H1 (cell line): ENCODE measurements around the gene STX5. TPM values are rescaled to one million over a fixed set of nuclear protein-coding genes. Genes with fewer than 3 reads are reported as not detected.

Experiments used
- ASH2L ChIP-seq: fragments of 200-600, 300-600 bp; sonication (generic); IDR thresholded peaks from one replicate; pipeline ENCODE4 v1.7.1; 2017; ENCODE audit warnings: low read length
- CBX5 ChIP-seq: fragments of 300-800, 300-1000 bp; sonication (generic); IDR thresholded peaks from 2 replicates; pipeline ENCODE4 v1.7.1; 2016; ENCODE audit warnings: antibody characterized with exemption, low read length, low read depth
- CHD1 ChIP-seq: IDR thresholded peaks from 2 replicates; pipeline ENCODE4 v1.6.1; 2012; ENCODE audit warnings: low read depth, low read length, improper control_type of control experiment
- EGR1 ChIP-seq: IDR thresholded peaks from 2 replicates; pipeline ENCODE4 v1.6.1; 2011; ENCODE audit warnings: low read depth, low read length, borderline replicate concordance
- EZH2 ChIP-seq: fragments of 200-600 bp; sonication (generic); IDR thresholded peaks from 2 replicates; pipeline ENCODE4 v1.7.1; 2012; ENCODE audit warnings: low read depth, mild to moderate bottlenecking, moderate library complexity, low read length, inconsistent platforms; ENCODE audit not compliant: severe bottlenecking
- GABPA ChIP-seq: IDR thresholded peaks from 2 replicates; pipeline ENCODE4 v1.6.1; 2011; ENCODE audit warnings: mild to moderate bottlenecking, low read length, moderate library complexity, borderline replicate concordance; ENCODE audit not compliant: insufficient read depth
- GTF2F1 ChIP-seq: IDR thresholded peaks from 2 replicates; pipeline ENCODE4 v1.6.1; 2012; ENCODE audit warnings: low read depth, low read length, improper control_type of control experiment, borderline replicate concordance
- HDAC2 ChIP-seq, 2 experiments: fragments of 300-600 bp in 1 of 2; sonication (generic) in 1 of 2; IDR thresholded peaks; 2 replicates each; pipeline ENCODE4 v1.6.1; 2011 to 2012; ENCODE audit warnings: low read depth in 2 of 2, low read length in 2 of 2, mild to moderate bottlenecking in 2 of 2, moderate library complexity in 2 of 2, borderline replicate concordance in 1 of 2, inconsistent platforms in 1 of 2
- JUND ChIP-seq: IDR thresholded peaks from 2 replicates; pipeline ENCODE4 v1.6.1; 2011; ENCODE audit warnings: mild to moderate bottlenecking, improper control_type of control experiment, low read length
- KDM5A ChIP-seq: fragments of 200-600 bp; IDR thresholded peaks from 2 replicates; pipeline ENCODE4 v1.7.1; 2012; ENCODE audit warnings: mild to moderate bottlenecking, low read length, inconsistent platforms, mixed read lengths
- MAFK ChIP-seq: IDR thresholded peaks from 2 replicates; pipeline ENCODE4 v1.6.1; 2012; ENCODE audit warnings: low read depth, mild to moderate bottlenecking, improper control_type of control experiment, low read length
- NANOG ChIP-seq: IDR thresholded peaks from 2 replicates; pipeline ENCODE4 v1.6.1; 2011; ENCODE audit warnings: low read length, low read depth, mild to moderate bottlenecking, inconsistent platforms; ENCODE audit not compliant: insufficient read depth, poor library complexity, severe bottlenecking
- POLR2A ChIP-seq, 2 experiments: IDR thresholded peaks; 1 replicate in 1 of 2; 2 replicates in 1 of 2; pipeline ENCODE4 v1.6.1; 2011; ENCODE audit warnings: low read depth in 2 of 2, low read length in 2 of 2, mild to moderate bottlenecking in 2 of 2; ENCODE audit errors: control extremely low read depth in 1 of 2
- POLR2AphosphoS5 ChIP-seq: IDR thresholded peaks from 2 replicates; pipeline ENCODE4 v1.6.1; 2011; ENCODE audit warnings: low read depth, low read length
- RBBP5 ChIP-seq: IDR thresholded peaks from 2 replicates; pipeline ENCODE4 v1.7.1; 2012; ENCODE audit warnings: low read depth, mild to moderate bottlenecking, inconsistent platforms, low read length, moderate library complexity, borderline replicate concordance
- SIN3A ChIP-seq, 2 experiments: IDR thresholded peaks in 1 of 2; conservative IDR thresholded peaks in 1 of 2; 2 replicates each; pipeline ENCODE4 v1.6.1; 2011 to 2012; ENCODE audit warnings: low read length in 2 of 2, improper control_type of control experiment in 1 of 2, low read depth in 1 of 2, mild to moderate bottlenecking in 1 of 2
- SP1 ChIP-seq: IDR thresholded peaks from 2 replicates; pipeline ENCODE4 v1.6.1; 2011; ENCODE audit warnings: low read depth, low read length
- SP4 ChIP-seq: IDR thresholded peaks from 2 replicates; pipeline ENCODE4 v1.6.1; 2012; ENCODE audit warnings: low read length, inconsistent platforms
- SRF ChIP-seq: IDR thresholded peaks from 2 replicates; pipeline ENCODE4 v1.6.1; 2011; ENCODE audit warnings: mild to moderate bottlenecking, low read depth, low read length, moderate library complexity
- SUZ12 ChIP-seq: fragments of 200-600 bp; sonication (generic); IDR thresholded peaks from 2 replicates; pipeline ENCODE4 v1.6.1; 2012; ENCODE audit warnings: mild to moderate bottlenecking, inconsistent platforms, low read length, moderate library complexity, mixed read lengths
- TAF1 ChIP-seq: IDR thresholded peaks from 2 replicates; pipeline ENCODE4 v1.6.1; 2011; ENCODE audit warnings: mild to moderate bottlenecking, low read depth, low read length
- TAF7 ChIP-seq: optimal IDR thresholded peaks from 2 replicates; pipeline ENCODE3; 2011; ENCODE audit warnings: low read depth, mild to moderate bottlenecking, inconsistent platforms, low read length, moderate library complexity, borderline replicate concordance
- USF2 ChIP-seq: IDR thresholded peaks from 2 replicates; pipeline ENCODE4 v1.6.1; 2011; ENCODE audit warnings: low read length, improper control_type of control experiment
- polyA plus RNA-seq, 7 experiments: library from polyadenylated mRNA; depleted of rRNA in 3 of 7; stranded (reverse) in 5 of 7; unstranded in 2 of 7; fragments of >200 nt in 5 of 7; fragments of 200-250 nt in 2 of 7; gene quantifications; 1 replicate in 5 of 7; 2 replicates in 1 of 7; 4 replicates in 1 of 7; pipeline versions ENCODE4 v1.2.1 to v1.2.3, GENCODE V29; 2011 to 2013; ENCODE audit warnings: missing spikeins in 2 of 7, mixed read lengths in 2 of 7
- total RNA-seq: library from RNA; stranded (reverse); fragmentation: NEBNext Ultra II Directional; extraction: Animal tissue kit (Norgen Biotek cat#: 25700); gene quantifications from 2 replicates; pipeline ENCODE4 v1.2.1, GENCODE V29; 2021

STX5 gene
- total and polyA plus RNA-seq, 2 of the 8 experiments (the other 6 are each of a cell fraction or from before 2014, with no cell fraction given): 24.2 to 28.5 TPM

GRCh38 chr11:62841361-62842170 is 9.7 kb upstream of the STX5 start (continued):
- TF ChIP-seq CBX5 (no peak), ASH2L (no peak), CHD1 (no peak), RBBP5 (no peak), JUND (peak; percentile 82), SUZ12 (peak; percentile 22; the same call in 1 of the 2 replicates), KDM5A (no peak), SP4 (peak; percentile 97; the same call in 1 of the 2 replicates), GABPA (0 out of 2 replicates have a peak, but pooled peaks have one; percentile 7), MAFK (no peak), SP1 (peak; percentile 94), POLR2AphosphoS5 (peak; percentile 100), TAF7 (peak; percentile 100), GTF2F1 (peak; percentile 100), SIN3A (conservative IDR thresholded peaks at IDR 0.05 in 1 of 2, IDR thresholded peaks at IDR 0.05 in 1 of 2; ENCODE audit: low read depth in 1 of 2, low read length in 2 of 2) (peak; percentile 67 to 94; a peak in 2 of 4 replicates), USF2 (no peak), TAF1 (no peak; the same call in 1 of the 2 replicates), SRF (no peak), EZH2 (no peak), NANOG (peak; percentile 7), POLR2A (IDR thresholded peaks at IDR 0.05; ENCODE audit: control extremely low read depth in 1 of 2, low read depth in 2 of 2, low read length in 2 of 2) (peak; percentile 100), EGR1 (peak; percentile 91; the same call in 1 of the 2 replicates), HDAC2 (IDR thresholded peaks at IDR 0.05; ENCODE audit: borderline replicate concordance in 1 of 2, low read depth in 2 of 2, low read length in 2 of 2) (peak in 1 of 2 experiments; percentile 93)
